ENCODE measurements around the gene ADPGK. TPM values are rescaled to one million over a fixed set of nuclear protein-coding genes. Genes with fewer than 3 reads are reported as not detected.
A peak's percentile ranks its signal among the peaks of the same experiment; 100 is the strongest.
"Not testable (repeated sequence)": the region's sequence is repeated elsewhere in the genome, so short reads cannot be mapped to it uniquely, and the experiment has no call there.

Gene ADPGK
- total RNA-seq: 17.8 TPM

DNA sequence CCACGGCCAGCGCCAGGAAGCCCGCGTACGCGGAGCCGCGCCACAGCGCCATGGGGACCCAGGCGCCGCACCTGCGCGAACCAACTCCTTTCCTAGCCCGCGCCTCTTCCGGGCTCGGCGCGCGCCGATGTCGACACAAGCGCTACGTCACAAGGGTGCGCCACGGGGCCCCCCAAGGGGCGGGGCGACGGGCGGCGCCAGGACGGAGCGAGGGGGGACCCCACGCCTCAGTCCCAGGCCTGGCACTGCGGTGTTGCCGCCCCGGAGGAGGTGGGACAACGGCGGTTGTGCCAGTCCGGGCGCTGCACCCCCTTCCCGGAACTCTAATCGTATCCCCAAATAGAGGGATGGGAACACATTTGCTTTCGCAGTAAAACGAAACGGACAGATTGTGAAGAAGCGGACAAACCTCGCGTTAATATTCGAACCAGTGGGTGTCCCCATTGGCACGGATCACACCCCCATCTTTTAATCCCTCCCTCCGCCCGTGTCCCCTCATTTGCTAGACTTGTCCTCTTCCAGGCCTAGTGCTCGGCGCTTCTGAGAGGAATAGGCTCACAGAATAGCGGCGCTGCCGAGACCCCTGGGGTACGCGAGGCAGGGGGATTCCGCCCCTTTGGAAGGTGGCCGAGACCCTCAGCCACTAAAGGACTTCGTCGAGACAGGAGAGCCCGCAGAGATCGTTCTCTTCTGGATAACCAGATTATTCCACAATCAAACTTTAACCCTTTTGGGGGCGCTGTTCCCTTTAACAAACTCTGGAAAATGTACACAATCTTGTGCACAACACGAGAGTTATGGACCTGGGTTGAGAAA lies at the start of gene ADPGK:
Gene ADPGK (minus strand): TSS at position 119 of the 816 bp plus-strand sequence. CDS start 67 bp downstream, at position 52.
- peak; percentile 95 for DNase-seq (ENCODE audit: low spot score)
- ATAC-seq: peak; percentile 93

DNA sequence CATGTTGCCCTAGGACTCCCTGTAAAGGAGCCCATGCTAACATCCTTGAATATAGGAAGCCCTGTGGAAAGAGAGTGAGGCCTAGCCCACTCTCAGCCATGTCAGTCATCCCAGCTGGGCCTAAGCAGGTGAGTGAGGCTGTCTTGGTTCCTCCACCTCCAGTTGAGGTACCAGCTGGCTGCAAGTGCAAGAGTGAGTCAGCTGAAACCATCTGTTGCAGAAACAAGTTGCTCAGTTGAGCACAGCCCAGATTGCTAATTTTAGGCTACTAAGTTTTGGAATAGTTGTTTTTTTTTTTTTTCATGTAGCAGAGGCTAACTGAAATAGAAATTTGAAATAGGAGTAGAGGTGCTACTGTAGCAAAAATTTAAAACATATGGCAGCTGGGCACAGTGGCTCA lies 43.7 kb upstream of the ADPGK start:
- ATAC-seq: no peak

DNA sequence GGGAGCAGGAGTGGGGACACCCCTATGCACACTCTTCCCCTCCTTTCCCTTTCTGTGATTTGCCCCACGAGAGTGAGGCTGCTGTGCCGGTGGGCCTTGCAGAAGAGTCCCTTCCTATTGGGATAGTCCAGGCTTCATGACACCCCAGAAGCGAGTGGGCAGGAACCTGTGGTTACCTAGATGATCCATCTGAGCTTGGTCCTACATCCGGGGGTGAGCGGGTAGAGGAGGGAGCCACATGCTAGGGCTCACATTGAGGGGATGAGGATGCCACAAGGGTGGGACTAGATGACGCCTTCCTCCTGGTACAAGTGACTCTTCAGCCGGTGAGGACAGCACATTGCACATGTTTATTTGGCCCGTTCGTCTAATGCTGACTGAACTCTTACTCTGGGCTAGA lies 43.1 kb upstream of the ADPGK start:
- DNase-seq (ENCODE audit: low spot score) (no peak), ATAC-seq (no peak)

More for the DNA sequence above, 43.7 kb upstream of the ADPGK start:
- DNase-seq (ENCODE audit: low spot score): no peak

DNA sequence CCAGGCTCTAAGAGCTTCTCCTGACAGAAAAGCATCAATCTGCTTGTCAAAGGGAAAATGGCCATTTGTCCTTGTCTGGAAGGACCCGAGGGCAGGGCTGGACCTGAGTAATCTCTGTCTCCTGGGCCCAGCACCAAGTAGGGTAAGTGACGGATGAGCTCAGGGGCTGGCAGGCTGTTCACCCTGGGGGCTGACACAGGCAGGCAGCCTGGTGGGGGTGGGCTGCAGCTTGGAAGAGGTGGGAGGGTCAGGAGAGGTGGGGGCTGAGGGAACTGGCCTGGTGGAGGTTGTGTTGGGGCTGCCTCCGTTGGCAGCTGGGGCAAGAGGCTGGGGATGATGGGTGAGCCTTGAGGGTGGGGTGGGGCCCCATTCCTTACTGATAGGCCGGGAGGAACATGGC lies 42.3 kb upstream of the ADPGK start:
- ATAC-seq: no peak
- DNase-seq (ENCODE audit: low spot score): peak; percentile 32

DNA sequence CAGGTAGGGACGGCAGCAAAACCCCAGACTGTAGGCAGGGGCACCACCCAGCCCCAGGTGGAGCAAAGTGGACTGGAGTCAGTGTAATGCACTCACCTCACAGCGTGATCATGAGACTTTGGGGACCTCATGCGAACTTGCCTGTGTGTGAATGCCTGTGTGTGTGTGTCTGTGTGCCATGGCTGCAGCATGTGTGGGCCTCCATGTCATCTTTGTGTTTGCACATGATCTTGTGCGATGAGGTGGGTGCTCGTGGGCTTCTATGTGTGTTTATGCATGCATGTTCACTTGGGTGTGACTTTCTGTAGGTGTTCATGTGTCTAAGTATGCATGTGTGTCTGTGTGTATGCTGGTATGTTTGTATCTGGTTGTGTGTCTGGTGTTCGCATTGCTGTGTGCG lies 41.2 kb upstream of the ADPGK start:
- DNase-seq (ENCODE audit: low spot score) (peak; percentile 27), ATAC-seq (no peak)

DNA sequence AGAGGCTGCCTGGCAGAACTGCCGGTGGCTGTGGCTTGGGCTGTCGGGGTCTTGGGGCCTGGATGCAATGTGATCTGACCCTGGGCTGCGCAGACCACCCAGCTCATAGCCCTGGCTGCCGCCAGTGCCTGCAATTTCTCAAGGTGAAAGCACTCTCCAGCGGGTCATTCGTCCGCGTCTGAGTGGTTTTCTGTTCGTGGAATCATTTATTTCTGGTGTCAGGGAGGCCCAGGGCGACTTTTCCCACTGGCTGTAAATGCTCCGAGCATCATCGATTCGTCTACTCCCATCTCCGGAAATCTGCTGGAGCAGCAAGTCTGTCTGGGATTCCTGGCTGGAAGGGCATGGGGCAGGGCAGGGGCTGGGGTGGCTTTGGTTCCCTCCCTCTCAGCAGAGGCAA lies 40.6 kb upstream of the ADPGK start:
- ATAC-seq (no peak), DNase-seq (ENCODE audit: low spot score) (peak; percentile 37)

DNA sequence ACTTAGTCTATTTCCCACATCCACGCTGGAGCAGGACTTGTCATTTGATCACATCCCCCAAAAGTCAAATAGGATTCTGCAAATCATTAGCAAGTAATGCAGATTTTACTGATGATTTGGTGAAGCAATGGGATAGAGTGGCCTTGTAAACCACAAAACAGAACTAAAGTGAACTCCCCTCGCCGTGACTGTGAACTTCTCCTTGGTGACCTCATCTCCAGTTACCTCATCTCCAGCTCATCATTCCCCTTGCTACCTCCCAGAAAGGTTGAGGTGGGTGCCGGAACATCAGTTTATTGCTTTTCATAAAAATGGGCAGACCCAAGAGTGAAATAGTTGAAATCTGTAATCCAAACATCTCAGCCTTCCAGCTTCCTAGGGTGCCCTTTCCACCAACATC lies 36.7 kb upstream of the ADPGK start:
- DNase-seq (ENCODE audit: low spot score) (no peak), ATAC-seq (no peak)

DNA sequence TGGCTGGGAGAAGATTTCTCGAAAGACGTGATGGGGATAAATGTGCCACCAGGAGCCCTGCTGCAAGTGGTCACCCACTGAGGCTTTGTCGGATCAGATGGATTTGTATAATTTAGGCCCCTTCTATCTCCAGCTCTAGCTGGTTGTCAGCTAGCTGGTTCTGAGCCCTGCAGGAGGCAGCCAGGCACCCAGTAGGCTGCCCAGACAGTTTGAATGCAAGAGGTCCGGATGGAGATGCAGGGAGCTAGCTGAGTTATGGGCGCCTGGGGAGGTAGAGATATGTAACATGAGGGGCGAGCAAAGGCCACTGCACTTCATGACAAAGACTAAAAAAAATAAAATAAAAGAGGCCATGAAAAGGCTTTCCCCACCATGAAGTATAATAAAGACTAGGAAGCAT lies 35.1 kb upstream of the ADPGK start:
- ATAC-seq: no peak
- no peak for DNase-seq (ENCODE audit: low spot score)

DNA sequence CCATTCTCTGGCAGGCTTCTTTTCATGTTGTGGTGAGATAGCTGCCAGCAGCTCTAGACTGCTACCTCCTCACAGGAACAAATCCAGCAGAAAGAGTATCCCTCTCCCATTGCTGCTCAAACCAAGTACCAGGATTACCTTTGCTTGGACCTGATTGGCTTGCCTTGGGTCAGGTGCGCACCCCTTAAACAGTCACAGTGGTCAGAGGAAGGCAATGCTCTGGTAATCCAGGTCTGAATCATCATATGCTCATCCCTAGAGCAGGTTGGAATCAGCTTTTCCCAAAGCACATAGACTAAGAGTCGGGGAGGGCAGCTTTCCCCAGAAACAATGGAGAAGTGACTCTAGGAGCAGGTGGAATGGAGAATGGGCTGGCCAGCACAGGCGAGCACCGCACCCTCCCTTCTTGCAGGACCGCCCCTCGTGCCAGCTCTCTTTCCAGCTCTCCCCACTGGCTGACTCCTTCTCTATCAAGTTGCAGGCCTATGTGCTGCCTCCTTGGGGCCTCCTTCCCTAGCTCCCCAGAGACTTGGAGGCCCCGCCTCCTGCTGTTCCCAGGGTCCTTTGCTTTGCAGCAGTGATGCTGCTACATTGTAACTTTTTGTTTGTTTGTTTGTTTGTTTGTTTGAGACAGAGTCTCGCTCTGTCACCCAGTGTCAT lies 29.9 kb upstream of the ADPGK start:
- DNase-seq (ENCODE audit: low spot score) (no peak), ATAC-seq (no peak)

DNA sequence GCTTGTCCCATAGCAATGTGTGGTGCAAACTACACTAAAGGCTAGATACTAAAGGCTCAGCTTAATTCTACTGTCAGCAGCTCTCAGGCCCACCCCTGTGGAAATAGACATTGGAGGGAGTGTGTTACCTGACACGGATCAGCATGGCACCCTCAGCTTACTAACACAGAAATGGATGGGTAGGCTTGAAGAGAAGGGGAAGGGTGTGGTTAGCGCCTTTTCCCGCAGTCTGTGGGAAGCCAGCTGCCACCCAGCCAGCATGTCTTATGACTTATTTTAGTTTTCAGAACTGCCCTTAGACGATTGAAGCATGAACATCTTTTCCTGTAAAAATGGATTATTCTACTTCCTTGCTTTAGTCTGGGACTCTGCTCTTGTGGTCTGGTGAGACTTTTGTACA lies 25.8 kb upstream of the ADPGK start:
- DNase-seq (ENCODE audit: low spot score) (no peak), ATAC-seq (no peak)

DNA sequence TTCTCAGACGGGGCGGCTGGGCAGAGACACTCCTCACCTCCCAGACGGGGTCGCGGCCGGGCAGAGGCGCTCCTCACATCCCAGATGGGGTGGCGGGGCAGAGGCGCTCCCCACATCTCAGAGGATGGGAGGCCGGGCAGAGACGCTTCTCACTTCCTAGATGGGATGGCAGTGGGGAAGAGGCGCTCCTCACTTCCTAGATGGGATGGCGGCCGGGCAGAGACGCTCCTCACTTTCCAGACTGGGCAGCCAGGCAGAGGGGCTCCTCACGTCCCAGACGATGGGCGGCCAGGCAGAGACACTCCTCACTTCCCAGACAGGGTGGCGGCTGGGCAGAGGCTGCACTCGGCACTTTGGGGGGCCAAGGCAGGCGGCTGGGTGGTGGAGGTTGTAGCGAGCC lies 23.8 kb upstream of the ADPGK start:
- not testable (repeated sequence) for ATAC-seq

DNA sequence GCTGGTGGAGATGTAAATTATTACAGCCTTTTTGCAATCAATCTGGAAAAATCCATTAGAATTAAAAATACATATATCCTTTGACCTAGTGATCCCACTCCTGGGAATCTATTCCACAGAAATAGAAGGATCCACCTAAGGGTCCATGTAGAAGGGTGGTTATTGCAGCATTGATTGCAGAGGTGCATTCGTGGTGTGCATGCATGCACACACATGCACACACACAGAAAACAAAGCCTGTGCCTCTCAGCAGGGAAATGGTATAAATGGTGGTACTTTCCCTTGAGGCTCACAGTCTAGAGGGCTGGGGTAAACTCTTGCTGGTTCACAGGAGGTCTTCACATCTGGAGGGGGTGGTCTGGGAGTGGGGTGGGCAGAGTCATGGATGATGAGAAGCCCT lies 19.4 kb upstream of the ADPGK start:
- ATAC-seq: no peak
- no peak for DNase-seq (ENCODE audit: low spot score)

More for the DNA sequence above, 23.8 kb upstream of the ADPGK start:
- DNase-seq (ENCODE audit: low spot score): not testable (repeated sequence)

DNA sequence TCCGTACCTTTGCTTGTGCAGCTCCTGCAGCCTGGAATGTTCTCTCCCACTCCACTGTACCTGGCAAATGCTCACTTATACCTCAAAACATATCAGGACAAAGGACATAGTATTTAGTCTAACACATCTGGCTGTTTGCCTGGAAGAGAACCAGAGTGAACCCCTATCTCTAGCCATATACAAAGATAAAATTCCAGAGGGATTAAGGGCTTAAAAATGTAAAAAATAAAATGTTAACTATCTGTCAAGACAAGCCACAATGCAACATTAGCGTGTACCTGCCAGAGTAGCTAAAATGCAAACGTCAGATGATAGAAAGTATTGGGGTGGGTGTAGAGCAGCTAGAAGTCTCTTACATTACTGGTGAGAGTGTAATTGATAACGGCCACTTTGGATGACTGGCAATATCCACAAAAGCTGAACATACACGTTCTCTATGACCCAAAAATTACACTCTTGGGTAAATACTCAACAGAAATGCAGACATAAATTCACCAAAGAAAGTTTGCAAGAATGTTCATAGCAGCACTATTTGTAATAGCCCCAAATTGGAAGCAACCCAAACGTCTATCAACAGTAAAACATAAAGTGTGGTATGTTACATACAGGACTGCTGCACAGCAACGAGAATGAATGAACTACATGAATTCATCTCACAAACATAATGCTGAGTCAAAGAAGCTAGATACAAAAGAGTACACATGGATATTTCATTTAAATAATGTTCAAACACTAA lies 18.2 kb upstream of the ADPGK start:
- ATAC-seq (no peak), DNase-seq (ENCODE audit: low spot score) (no peak)

DNA sequence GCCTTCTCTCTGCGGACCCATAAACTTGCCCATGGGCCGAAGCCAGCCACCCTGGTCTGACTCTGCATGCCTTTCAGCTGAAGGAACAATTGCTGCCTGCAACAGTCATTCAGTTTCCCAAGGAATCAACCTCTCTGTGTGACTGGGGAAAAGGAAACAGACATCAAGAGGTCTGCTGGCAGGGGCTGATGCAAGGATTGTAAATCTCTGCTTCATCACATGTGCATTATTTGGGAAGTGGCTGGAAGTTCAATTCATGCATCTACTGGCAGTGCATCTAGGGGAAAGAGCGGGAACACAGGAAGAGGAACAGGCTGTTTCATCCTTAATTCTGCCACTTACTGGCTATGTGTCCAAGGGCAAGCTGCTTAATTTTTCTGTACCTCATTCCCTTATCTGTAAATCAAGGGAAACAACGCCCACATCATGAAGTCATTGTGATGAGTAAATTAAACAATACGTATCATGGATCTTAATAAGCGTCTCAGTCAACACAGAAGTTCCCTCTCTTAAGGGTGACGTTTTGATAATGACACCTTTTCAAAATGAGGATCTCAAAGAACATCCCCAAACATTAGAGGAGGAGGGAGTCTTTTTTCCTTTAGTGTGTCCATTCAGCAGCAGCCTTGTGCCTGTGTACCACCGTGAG lies 17.4 kb upstream of the ADPGK start:
- no peak for ATAC-seq
- DNase-seq (ENCODE audit: low spot score): no peak

DNA sequence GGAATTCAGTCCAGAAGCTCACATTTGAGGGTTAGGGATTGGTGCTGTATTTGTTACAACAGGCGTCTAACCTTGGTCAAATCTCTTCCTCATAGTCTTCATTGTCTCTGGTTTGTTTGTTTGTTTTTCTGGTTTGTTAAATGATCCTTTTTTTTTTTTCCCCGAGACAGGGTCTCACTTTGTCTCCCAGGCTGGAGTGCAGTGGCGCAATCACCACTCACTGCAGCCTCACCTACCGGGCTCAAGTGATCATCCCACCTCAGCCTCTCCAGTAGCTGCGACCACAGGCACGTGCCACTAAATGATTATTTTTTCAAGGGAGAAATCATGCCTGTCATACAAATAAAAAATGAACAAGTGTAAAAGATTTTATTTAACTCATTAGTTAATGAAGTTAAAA lies 14.3 kb upstream of the ADPGK start:
- ATAC-seq (no peak), DNase-seq (ENCODE audit: low spot score) (no peak)

DNA sequence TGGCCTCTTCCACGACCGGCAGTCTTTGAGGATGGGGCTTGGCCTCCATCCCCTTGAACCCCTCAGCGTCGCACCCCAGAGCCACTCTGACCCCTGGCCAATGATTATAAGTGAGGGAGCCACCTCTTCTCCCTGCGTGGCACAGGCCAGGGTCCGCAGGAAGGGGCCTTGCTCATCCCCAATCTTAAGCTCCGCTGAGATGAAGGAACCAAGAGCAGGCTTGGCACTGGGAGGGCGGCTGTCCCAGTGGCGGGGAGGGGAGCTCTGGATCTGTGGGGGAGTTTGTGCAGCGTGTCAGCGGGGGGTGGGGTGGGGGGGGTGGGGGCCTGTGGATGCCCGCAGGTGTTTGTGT lies 13.8 kb upstream of the ADPGK start:
- ATAC-seq (no peak), DNase-seq (ENCODE audit: low spot score) (no peak)

DNA sequence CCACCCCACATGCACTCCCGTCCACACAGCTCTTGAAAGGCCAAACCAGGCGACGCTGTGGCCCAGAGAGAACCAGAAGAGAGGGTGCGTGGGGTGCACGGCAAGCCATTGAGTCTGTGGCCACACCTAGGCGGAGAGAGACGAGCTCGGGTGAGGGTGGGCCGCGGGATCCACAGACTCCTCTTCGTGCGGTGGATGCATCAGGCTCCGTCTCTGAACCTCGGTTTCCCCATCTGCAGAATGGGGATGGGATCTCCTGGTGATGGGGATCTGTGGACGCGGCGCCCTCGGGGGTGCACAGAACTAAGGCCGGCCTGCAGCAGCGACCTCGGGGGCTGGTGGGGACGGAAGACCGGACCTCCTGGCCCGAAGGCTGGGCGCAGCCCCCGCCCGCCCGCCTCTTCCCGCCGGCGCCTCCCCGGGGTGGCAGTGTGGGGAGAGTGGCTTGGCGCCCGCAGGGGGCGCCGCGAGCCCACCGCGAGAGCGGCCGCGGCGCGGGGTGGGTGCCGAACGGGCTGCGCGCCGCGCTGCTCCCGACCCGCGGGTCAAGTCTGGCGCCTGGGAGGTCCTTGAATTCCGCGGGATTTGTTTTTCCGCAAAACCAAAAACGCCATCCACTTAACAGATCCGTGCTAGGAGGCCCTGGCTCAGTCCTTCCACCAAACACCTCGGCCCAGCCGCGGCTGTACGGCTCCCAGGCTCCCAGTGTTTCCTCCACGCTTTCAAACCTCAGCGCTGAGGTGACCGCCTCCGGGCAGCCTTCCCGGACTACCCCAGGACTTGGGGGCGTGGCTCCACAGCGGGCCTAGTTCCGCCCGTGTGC lies 13.2 kb upstream of the ADPGK start:
- ATAC-seq (peak; percentile 93), DNase-seq (ENCODE audit: low spot score) (peak; percentile 62)

DNA sequence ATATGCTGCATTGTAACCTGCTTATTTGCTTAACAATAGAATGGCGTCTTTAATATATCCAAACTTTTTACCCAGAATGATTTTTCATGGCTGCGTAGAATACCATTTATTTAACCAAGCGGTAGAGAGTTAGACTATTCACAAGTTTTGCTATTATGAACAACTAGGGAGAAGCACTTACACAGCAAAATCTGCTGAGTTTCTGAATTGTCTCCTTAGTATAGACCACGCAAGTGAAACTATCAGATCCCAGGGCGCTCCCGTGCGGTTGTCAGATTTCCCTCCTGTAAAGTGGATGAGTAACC lies 12.6 kb upstream of the ADPGK start:
- no peak for DNase-seq (ENCODE audit: low spot score)
- peak; percentile 40 for ATAC-seq

DNA sequence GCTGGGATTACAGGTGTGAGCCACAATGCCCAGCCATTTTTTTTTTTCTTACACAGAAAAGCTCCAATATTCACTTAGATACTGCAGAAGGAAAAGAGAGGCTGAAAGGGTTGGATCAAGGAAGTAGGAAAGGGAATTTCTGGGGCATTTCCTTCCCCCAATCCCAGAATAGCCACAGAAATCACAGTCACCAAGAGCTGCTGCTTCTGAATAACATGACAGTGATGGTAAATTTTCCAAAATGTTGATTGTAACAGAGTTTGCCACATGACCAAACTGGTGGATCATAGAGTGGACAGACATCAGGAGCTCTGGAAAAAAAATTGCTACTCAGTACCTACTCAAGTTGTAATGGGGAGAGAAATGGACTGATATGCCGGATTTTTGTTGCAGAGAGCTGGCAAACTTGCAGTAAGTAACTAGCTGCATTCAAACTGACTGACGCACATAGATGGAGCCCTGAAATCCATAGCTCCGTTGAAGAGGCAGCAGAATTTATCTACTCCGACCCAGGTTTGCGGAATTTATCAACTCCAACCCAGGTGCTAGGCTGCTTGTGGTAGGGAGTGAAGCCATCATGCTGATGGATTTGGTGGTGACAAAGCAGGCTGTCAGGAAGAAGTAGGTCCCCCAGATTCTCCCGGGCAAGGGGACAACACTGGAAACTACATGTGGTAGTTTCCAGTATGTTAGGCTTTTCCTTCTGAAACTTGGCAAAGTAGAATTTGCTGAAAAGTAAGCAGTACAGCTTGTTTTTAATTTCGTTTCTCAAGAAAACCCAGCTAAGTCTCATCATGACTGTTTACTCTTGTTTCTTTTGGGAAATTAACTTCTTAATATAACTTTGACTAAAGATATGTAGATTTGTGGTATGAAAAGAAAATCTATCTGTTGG lies 10.5 kb upstream of the ADPGK start:
- DNase-seq (ENCODE audit: low spot score) (no peak), ATAC-seq (no peak)

DNA sequence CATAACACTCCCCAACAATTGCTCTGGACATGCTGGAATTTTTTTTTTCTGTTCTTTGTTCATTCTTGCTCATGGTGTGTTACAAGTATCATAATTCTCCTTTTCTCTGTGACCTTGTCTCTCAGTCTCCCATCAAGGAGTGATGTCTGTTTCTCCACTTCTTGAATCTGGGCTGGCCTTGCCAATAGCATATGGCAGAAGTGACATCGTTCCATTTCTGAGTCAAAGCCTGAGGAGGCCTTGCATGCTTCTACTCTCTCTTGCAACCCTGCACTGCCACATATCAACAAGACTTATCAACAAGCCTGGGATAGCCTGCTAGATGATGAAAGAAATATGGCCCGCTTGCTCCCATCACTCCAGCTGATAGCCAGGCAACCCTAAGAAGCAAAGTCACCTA lies 8.9 kb upstream of the ADPGK start:
- DNase-seq (ENCODE audit: low spot score) (no peak), ATAC-seq (no peak)
